Head of caudate nucleus (tissue), 42 donors: ENCODE data around the gene CNTRL.
"Not testable (repeated sequence)": the region's sequence is repeated elsewhere in the genome, so short reads cannot be mapped to it uniquely, and the experiment has no call there.

Source experiments
- DNase-seq, 42 donors: peaks; one replicate each; pipeline versions ENCODE4 v3.0.0 to v3.0.0-alpha.2; 2020 to 2021; ENCODE audit warnings: mixed read lengths in 7 of 42
- intact Hi-C: fragments of 100-400 bp; cut with DNase I; formaldehyde crosslinking; loops from one replicate; pipeline ENCODE4 v1.15.0; 2022

The CNTRL gene

GRCh38 chr9:121066850-121067249 lies 7.9 kb upstream of the CNTRL start:
- no peak for DNase-seq
- intact Hi-C loops: loop anchor here (10.0 kb wide), 1 partner anchor 82 kb away; no protein-coding TSS in a partner anchor

GRCh38 chr9:121067640-121068039 lies 7.1 kb upstream of the CNTRL start:
- DNase-seq: no peak
- intact Hi-C loops: loop anchor here (10.0 kb wide), 1 partner anchor 83 kb away; no protein-coding TSS in a partner anchor

GRCh38 chr9:121069396-121069795 lies 5.4 kb upstream of the CNTRL start:
- intact Hi-C loops: loop anchor here (10.0 kb wide), 1 partner anchor 85 kb away; no protein-coding TSS in a partner anchor
- DNase-seq: no peak

- intact Hi-C loops: loop anchor here (5.0 kb wide), 1 partner anchor 51 kb away; no protein-coding TSS in a partner anchor
- no peak for DNase-seq
Observed at GRCh38 chr9:121071370-121071755, 3.4 kb upstream of the CNTRL start.

- intact Hi-C loops: loop anchor here (5.0 kb wide), 1 partner anchor 50 kb away; no protein-coding TSS in a partner anchor
- DNase-seq: peak in 1 of 42 donors; percentile 8
Observed at GRCh38 chr9:121071756-121072421, 2.9 kb upstream of the CNTRL start.

GRCh38 chr9:121073038-121073437 lies 1.7 kb upstream of the CNTRL start:
- intact Hi-C loops: loop anchor here (5.0 kb wide), 1 partner anchor 49 kb away; no protein-coding TSS in a partner anchor
- peak in 41 of 42 donors; percentile 17 to 85 (median 59) for DNase-seq

GRCh38 chr9:121075251-121076036 lies 689 bp downstream of the CNTRL start:
- intact Hi-C loops: no loop called here
- DNase-seq: peak in 1 of 42 donors; percentile 92

GRCh38 chr9:121082075-121082474 lies 7.3 kb downstream of the CNTRL start:
- DNase-seq: no peak
- intact Hi-C loops: no loop called here

- DNase-seq: no peak
- intact Hi-C loops: no loop called here
Observed at GRCh38 chr9:121085661-121086060, 10.9 kb downstream of the CNTRL start.

GRCh38 chr9:121088576-121088975 lies 13.8 kb downstream of the CNTRL start:
- intact Hi-C loops: no loop called here
- no peak for DNase-seq

GRCh38 chr9:121090743-121091142 lies 16.0 kb downstream of the CNTRL start:
- intact Hi-C loops, DNase-seq: not testable (repeated sequence)

- intact Hi-C loops: no loop called here
- DNase-seq: no peak
Observed at GRCh38 chr9:121095057-121095456, 20.3 kb downstream of the CNTRL start.

GRCh38 chr9:121098567-121099198 lies 23.9 kb downstream of the CNTRL start:
- no peak for DNase-seq
- intact Hi-C loops: no loop called here

GRCh38 chr9:121104054-121104453 lies 29.3 kb downstream of the CNTRL start:
- DNase-seq, intact Hi-C loops: not testable (repeated sequence)

- intact Hi-C loops: no loop called here
- DNase-seq: no peak
Observed at GRCh38 chr9:121105531-121105930, 30.8 kb downstream of the CNTRL start.

GRCh38 chr9:121107029-121107428 lies 32.3 kb downstream of the CNTRL start:
- no peak for DNase-seq
- intact Hi-C loops: no loop called here

GRCh38 chr9:121107881-121108280 lies 33.1 kb downstream of the CNTRL start:
- intact Hi-C loops: no loop called here
- DNase-seq: no peak

GRCh38 chr9:121115466-121115865 lies 40.7 kb downstream of the CNTRL start:
- DNase-seq: no peak
- intact Hi-C loops: no loop called here

GRCh38 chr9:121118266-121118665 lies 43.5 kb downstream of the CNTRL start:
- intact Hi-C loops: no loop called here
- no peak for DNase-seq

- DNase-seq: no peak
- intact Hi-C loops: loop anchor here (5.0 kb wide), 1 partner anchor 48 kb away; the partner anchor contains the start of gene CNTRL
Observed at GRCh38 chr9:121120386-121120785, 45.6 kb downstream of the CNTRL start.
